Thyroid gland (tissue), 4 donors: Measurements from ENCODE around the gene SCFD2.

ENCODE experiments used
- CTCF ChIP-seq, 6 experiments: fragments of 200-600 bp in 3 of 6; fragments of 450-650 bp in 3 of 6; sonication (generic) in 3 of 6; IDR thresholded peaks; one replicate each; pipeline ENCODE4 v1.5.1; 2016 to 2019; ENCODE audit warnings: antibody characterized with exemption in 6 of 6, mild to moderate bottlenecking in 2 of 6, inconsistent platforms in 1 of 6, moderate library complexity in 1 of 6
- POLR2A ChIP-seq, 2 donors: fragments of 450-650 bp; IDR thresholded peaks; one replicate each; pipeline ENCODE4 v1.6.1; 2017; ENCODE audit warnings: antibody characterized with exemption in 2 of 2, mild to moderate bottlenecking in 2 of 2, moderate library complexity in 1 of 2

- no peak for TF ChIP-seq CTCF (IDR thresholded peaks at IDR 0.05)
- TF ChIP-seq POLR2A (IDR thresholded peaks at IDR 0.05), result no peak
These were observed 50.6 kb downstream of the SCFD2 start for GRCh38 chr4:53315300-53315699.
